ENCODE measurements around the gene ELK3. TPM values are rescaled to one million over a fixed set of nuclear protein-coding genes. Genes with fewer than 3 reads are reported as not detected.
A peak's percentile ranks its signal among the peaks of the same experiment; 100 is the strongest.

ELK3 gene
- total and polyA plus RNA-seq, 9 of the 15 experiments (the other 6 are each of a cell fraction or from before 2014, with no cell fraction given): 1.5 to 5.5 (median 2.9) TPM

GRCh38 chr12:96228566-96229248 is 34.5 kb downstream of the ELK3 start:
- no peaks in the 10 kb centered on the region for H3K4me1 ChIP-seq (replicated peaks in 1 of 2; ENCODE audit: control insufficient read depth in 2 of 2, insufficient read depth in 2 of 2, low read length in 2 of 2)
- H3K36me3 ChIP-seq (ENCODE audit: control insufficient read depth, insufficient read depth, low read length): no peaks in the 10 kb centered on the region
- no peak overlapping the region for H3K9ac ChIP-seq (ENCODE audit: insufficient read depth in 1 of 2, low read depth in 2 of 2, low read length in 2 of 2)
- in situ Hi-C loops (cut with MboI) (no loop called here), intact Hi-C loops (cut with micrococcal nuclease) (no loop called here)
- DNase-seq (ENCODE audit: extremely low read depth in 1 of 4, low spot score in 3 of 4): no peak
- ChIA-PET CTCF (ENCODE audit: low intra/inter-chr PET ratio) (no interaction called here), POLR2A (no interaction called here)
- TF ChIP-seq REST (IDR thresholded peaks at IDR 0.05; ENCODE audit: borderline replicate concordance) (0 out of 2 replicates have a peak, but pooled peaks have one; percentile 24), REST (CRISPR knock-in tag; IDR thresholded peaks at IDR 0.05; ENCODE audit: low read depth) (no peak), BDP1 (IDR thresholded peaks at IDR 0.05; ENCODE audit: insufficient read depth, insufficient read length) (no peak)
- H3K9me1 ChIP-seq (ENCODE audit: control insufficient read depth, insufficient read depth, low read length): no peaks in the 10 kb centered on the region
- ATAC-seq: no peak; the same call in 2 of the 3 replicates
- no TSS peak for BruUV-seq (replicated peaks)
- 53% methylated on average over 12 of the region's 12 CpGs for WGBS (ENCODE audit: insufficient coverage, low coverage, missing lambda C conversion rate)
- no peak overlapping the region for H3K4me2 ChIP-seq (ENCODE audit: insufficient read depth, low read length)
- H3K4me3 ChIP-seq: no peak overlapping the region
- FAIRE-seq: no peak
- H3K27ac ChIP-seq (ENCODE audit: extremely low read depth, low read depth, low read length): no peak overlapping the region
- no peaks in the 10 kb centered on the region for H3K9me3 ChIP-seq (replicated peaks; ENCODE audit: control insufficient read depth, insufficient read depth, low read depth, low read length)
- no peak overlapping the region for H2AFZ ChIP-seq (ENCODE audit: low read depth, low read length)
- no peaks in the 10 kb centered on the region for H3K79me2 ChIP-seq (ENCODE audit: control insufficient read depth, insufficient read depth, low read length)
- H3K27me3 ChIP-seq (ENCODE audit: control insufficient read depth in 2 of 2, insufficient read depth in 2 of 2, low read length in 2 of 2): no peaks in the 10 kb centered on the region
- H4K20me1 ChIP-seq (replicated peaks; ENCODE audit: control insufficient read depth, insufficient read depth, low read length): no peaks in the 10 kb centered on the region
